ENCODE measurements around the gene FAM131B.
"Not testable (repeated sequence)": the region's sequence is repeated elsewhere in the genome, so short reads cannot be mapped to it uniquely, and the experiment has no call there.

FAM131B gene

GRCh38 chr7:143362131-143363015 is at the start of gene FAM131B:
TSS of gene FAM131B (minus strand) at chr7:143362713. CDS start at chr7:143362603, 110 bp downstream.
- DNase-seq (ENCODE audit: extremely low read depth in 1 of 2, low read depth in 1 of 2): no peak

DNA sequence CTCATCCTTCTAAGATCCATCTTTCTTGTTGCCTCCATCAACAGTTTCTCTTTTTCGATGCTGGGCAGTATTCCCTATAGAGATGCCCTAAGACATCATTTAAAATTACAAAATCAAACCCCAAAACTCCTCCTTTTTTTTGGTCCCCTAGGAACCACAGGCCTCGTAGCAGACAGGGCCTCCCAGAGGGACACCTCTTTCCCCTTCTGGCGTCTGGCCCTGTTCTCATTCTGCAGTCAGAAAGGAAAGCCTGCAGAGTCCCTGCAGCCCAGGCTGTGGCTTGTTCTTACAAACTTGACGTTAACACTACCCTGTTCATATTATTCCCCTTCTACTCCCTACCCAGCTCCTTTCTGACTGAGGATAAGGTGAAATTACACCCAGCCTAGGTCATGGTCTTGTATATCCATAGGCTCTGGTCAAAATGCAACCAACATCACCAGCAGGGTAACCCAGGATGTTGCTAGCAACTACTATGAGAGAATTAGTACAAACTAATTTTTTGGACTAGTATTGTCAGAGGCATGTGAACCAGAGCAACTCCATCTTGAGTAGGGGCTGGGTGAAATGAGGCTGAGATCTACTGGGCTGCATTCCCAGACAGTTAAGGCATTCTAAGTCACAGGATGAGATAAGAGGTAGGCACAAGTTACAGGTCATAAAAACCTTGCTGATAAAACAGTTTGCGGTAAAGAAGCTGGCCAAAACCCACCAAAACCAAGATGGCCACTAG is 49.6 kb upstream of the FAM131B start:
- DNase-seq (ENCODE audit: extremely low read depth in 1 of 2, low read depth in 1 of 2): no peak

DNA sequence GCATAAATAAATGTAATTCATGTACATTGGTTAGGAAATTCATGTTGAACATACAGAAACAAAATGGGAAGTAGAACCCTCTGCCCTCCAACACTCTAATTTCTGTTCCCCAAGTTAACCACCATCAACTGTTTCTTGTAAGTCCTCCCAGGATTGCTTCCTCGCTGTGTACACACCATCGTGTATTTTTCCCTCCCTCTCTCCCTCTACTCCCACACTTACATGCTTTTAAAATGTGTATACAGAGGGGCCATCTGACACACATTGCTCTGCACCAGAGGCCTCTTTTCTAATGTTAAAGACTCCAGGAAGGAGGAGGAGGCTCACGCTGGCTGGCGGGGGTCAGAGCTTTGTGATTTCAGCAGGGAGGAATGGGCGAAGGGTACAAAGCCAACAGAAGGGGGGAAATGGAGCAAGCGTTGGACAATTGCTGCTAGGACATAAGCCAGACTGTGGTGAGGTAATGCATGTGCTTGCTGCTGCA is 48.0 kb upstream of the FAM131B start:
- no peak for DNase-seq (ENCODE audit: extremely low read depth in 1 of 2, low read depth in 1 of 2)

DNA sequence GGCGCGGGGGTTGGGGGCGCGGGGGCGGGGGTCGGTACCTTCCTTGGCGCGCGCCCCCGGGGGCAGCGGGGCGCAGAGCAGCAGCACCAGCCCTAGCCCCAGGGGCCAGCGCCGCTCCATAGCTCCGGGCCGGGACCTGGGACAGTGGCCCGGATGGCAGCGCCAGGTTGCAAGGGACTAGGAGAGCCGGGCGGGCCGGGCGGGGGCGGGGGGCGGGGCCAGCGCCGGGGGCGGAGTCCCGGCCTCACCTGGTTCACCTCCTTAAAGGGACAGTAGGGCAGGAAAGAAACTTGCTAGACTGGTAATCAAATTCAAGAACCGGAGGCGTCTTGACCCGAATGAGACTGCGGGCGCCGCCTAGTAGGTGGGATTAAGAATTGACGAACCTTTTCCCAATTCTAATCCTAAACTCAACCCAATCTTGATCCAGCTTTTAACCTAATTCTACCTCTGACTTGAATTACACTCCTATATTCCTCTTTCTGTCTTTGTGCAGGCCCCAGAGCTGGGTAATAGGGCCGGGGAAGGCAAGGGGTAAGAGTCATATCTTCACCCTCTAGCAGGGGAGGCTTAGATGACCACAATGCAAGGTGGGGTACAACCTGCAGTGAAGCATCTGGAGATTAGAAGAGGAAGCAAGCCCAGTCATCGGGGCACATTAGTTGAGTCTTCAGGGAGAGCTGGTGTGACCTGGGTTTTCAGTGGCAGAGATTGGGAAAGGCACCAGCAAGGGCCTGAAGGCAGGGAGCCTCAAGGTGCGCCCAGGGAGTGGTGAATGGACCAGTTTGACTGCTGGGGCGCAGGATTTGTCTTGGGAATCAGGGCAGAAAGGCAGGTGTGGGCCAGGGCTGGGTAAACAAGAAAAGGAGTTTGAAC is 46.4 kb upstream of the FAM131B start, which contains the start of gene EPHA1:
TSS of gene EPHA1 (minus strand) at position 171 of the 876 bp plus-strand sequence. CDS start at position 120, 51 bp downstream.
- DNase-seq (ENCODE audit: extremely low read depth in 1 of 2, low read depth in 1 of 2): peak in 1 of 2 donors; percentile 29

- no peak for DNase-seq (ENCODE audit: extremely low read depth in 1 of 2, low read depth in 1 of 2)
Measured at GRCh38 chr7:143408252-143408685, 45.8 kb upstream of the FAM131B start.

DNA sequence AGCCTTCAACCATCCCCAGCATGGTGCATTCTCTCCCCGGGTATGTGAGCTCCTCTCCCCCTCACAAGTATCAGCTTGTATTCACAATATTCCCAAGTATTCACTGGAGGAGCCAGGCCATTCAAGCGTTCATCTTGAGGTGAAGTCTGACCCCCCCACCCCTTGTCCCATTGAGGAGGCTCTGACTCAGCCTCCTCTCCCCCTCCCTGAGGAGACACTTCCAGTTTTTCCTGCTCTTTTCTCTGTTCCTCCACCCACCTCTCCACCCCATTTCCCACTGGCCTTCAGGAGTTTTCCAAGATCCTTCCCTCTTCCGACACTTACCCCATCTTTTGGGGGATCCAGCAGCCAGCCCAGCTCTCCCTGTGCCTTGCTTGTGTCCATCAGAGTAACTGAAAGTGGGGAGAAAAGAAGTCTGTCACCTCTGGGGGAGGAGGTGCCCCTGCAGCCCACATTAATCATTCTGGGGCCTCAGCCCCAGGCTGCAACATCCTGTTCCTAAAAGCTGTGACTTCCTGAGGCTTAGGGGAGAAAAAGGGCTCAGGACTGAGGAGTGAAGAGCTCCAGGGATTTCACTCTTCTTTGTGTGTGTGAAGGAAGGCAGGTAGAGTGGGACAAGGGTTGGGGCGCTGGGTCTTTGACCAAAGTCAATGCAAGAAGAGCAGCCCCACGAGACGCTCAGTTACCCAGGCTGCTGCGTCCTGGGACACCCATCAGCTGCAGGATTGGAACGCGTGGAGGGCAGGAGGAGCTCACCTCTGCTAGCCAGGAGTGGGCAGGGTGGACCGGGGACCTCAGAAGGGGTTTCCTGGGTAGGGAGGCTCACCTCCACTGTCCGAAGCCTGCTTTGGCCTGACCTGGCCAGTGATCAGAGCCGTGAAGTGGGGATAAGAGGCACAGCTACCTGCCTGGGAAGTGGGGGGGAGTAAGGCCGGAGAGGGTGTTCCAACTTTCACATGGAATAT is 45.1 kb upstream of the FAM131B start:
- DNase-seq (ENCODE audit: extremely low read depth in 1 of 2, low read depth in 1 of 2): no peak

GRCh38 chr7:143406002-143406357 is 43.5 kb upstream of the FAM131B start:
- no peak for DNase-seq (ENCODE audit: extremely low read depth in 1 of 2, low read depth in 1 of 2)

DNA sequence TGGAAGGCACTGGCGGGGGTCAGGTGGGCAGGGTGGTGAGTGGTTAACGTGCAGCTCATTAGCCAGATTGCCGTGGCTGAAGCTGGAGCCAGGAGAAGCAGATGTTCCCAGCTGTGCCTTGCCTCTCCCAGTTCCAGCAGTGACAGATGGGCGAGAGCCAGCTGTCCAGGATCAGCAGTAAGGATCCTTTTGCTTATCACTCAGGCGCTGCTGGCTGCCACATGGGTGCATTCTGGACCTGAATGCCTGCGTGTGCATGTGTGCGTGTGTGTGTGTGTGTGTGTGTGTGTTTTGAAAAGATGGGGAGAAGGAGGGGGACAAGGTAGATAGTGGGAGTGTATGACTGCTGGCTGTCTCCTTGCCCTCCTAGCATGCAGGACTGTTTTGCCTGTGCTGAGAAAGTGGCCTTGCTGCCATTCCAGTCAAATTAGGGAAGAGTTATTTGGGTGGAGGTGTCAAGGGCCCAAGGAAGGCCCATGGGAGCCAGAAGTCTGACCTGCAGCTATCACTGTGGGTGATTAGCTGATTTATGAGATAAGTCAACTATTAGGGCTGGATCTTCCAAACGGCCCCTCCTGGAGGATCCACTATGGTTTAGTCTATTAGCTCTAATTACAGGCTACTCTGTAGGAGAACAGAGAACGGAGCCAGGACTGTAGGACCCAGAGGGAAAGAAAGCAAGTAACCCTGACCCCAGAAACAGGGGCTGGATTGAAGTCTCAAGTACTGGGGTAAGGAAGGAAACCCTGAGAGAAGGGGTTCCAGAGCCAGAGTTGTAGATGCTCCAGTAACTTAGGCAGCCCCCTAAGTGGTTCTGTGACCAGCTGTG is 42.9 kb upstream of the FAM131B start:
- DNase-seq (ENCODE audit: extremely low read depth in 1 of 2, low read depth in 1 of 2): no peak

- DNase-seq (ENCODE audit: extremely low read depth in 1 of 2, low read depth in 1 of 2): not testable (repeated sequence)
Measured at GRCh38 chr7:143402233-143402632, 39.7 kb upstream of the FAM131B start.

- DNase-seq (ENCODE audit: extremely low read depth in 1 of 2, low read depth in 1 of 2): no peak
Measured at GRCh38 chr7:143401265-143401664, 38.8 kb upstream of the FAM131B start.

GRCh38 chr7:143399642-143400041 is 37.1 kb upstream of the FAM131B start:
- DNase-seq (ENCODE audit: extremely low read depth in 1 of 2, low read depth in 1 of 2): no peak

DNA sequence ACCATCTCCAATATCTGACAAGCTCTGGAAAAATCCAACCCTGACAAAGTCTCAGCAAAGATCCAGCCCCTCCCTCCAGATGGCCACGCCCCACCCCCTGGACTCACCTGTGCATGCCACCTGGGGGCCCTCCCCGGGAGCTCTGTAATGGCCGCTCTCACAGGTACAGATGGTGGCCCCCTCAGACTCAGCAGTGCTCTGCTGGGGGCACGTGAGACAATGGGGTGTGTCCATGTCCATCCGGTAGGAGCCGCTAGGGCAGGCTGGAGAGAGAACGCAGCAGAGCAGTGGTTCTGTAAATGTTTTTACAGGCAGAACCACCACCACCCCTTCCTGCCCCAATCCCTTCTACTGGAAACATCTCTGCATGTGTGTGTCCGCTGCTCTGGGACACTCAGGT is 36.6 kb upstream of the FAM131B start:
- no peak for DNase-seq (ENCODE audit: extremely low read depth in 1 of 2, low read depth in 1 of 2)

DNA sequence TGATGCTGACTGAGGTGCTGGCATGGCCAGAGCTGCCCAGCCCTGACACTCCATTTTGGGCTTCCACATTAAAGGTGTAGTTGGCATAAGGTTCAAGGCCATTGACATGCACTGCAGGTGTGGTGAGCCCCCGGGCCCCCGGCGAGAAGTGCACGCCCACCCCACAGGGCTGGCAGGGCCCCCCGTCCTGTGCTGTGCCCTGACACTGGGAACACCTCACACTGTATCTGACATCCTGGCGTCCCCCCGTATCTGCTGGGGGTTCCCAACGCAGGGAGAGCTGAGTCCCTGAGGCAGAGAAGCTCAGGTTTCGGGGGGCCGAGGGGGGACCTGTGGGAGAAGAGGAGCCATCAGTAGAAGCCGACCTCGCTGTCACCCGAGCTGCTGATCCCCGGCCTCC is 36.1 kb upstream of the FAM131B start:
- no peak for DNase-seq (ENCODE audit: extremely low read depth in 1 of 2, low read depth in 1 of 2)

- DNase-seq (ENCODE audit: extremely low read depth in 1 of 2, low read depth in 1 of 2): no peak
Measured at GRCh38 chr7:143397710-143398530, 35.4 kb upstream of the FAM131B start.

- DNase-seq (ENCODE audit: extremely low read depth in 1 of 2, low read depth in 1 of 2): no peak
Measured at GRCh38 chr7:143396625-143397556, 34.4 kb upstream of the FAM131B start.

DNA sequence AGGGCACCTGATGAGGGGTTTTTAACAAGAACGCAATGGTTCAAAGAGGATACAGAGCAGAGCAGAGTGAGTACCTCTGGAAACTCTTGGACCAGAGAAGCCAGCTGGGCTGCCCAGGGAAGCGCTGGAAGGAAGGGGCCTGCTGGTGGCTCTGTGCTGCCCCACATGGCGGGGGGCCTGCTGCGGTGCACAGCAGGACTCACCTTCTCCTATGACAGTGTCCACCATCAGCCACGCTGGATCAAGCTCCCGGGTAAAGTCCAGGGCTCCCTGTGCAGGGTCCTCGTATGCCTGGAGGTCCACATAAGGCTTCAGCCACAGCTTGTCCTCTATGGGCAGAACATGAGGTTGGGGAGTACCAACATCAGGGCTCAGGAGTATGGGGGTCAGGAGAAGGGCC is 33.7 kb upstream of the FAM131B start:
- no peak for DNase-seq (ENCODE audit: extremely low read depth in 1 of 2, low read depth in 1 of 2)
